Transverse colon (tissue), 4 donors: Measurements from ENCODE around the gene CFAP99.

ENCODE experiments used
- POLR2AphosphoS5 ChIP-seq, 3 donors: sonication (generic); formaldehyde crosslinking; IDR thresholded peaks; one replicate each; pipeline ENCODE4 v1.6.1; 2016; ENCODE audit warnings: antibody characterized with exemption in 3 of 3
- TF ChIP-seq, protein P1 (sequence below), 5 experiments: fragments of 200-600 bp in 3 of 5; fragments of 450-650 bp in 2 of 5; sonication (generic) in 3 of 5; IDR thresholded peaks; 1 replicate in 2 of 5; 2 replicates in 3 of 5; pipeline ENCODE4 v1.5.1; 2016 to 2017; ENCODE audit warnings: antibody characterized with exemption in 5 of 5, inconsistent platforms in 3 of 5, mild to moderate bottlenecking in 2 of 5, moderate library complexity in 1 of 5

DNA sequence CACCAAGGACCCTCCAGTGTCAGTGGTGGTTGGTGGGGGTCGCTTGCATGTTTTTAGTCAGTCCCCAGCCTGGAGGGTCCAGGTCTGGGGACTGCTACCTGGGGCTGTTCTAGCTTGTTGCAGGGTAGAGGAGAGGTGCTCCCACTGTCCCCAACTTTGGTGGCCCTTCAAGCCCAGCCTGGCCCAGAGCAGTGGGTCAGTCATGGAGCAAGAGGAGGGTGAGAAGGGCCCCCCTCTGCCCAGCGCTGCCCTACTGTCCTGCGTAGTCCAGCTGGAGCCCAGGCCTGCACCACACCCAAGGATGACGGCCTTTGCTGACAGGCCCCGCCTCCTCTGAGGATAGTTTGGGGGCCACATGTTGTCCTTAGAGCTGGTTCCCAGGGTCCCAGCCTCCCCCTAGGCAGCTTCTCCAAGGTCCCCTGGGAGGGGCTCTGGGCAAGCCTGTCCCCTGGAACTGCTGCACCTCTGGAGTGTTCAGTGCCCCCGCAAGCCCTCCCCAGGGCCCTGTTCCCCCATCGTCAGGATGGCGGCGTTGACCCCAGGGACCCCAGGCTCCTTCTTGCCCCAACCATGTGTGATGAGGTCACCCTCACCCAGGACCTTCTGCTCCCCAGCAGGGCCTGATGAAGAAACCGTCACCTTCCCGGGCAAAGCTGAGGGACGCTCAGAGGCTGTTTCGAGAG, 6.8 kb downstream of the CFAP99 start:
- TF ChIP-seq POLR2AphosphoS5 (IDR thresholded peaks at IDR 0.05) = no peak
- TF ChIP-seq, protein P1, sequence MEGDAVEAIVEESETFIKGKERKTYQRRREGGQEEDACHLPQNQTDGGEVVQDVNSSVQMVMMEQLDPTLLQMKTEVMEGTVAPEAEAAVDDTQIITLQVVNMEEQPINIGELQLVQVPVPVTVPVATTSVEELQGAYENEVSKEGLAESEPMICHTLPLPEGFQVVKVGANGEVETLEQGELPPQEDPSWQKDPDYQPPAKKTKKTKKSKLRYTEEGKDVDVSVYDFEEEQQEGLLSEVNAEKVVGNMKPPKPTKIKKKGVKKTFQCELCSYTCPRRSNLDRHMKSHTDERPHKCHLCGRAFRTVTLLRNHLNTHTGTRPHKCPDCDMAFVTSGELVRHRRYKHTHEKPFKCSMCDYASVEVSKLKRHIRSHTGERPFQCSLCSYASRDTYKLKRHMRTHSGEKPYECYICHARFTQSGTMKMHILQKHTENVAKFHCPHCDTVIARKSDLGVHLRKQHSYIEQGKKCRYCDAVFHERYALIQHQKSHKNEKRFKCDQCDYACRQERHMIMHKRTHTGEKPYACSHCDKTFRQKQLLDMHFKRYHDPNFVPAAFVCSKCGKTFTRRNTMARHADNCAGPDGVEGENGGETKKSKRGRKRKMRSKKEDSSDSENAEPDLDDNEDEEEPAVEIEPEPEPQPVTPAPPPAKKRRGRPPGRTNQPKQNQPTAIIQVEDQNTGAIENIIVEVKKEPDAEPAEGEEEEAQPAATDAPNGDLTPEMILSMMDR (IDR thresholded peaks at IDR 0.05) = no peak
